Measurements from ENCODE around the gene LDLRAD4.

LDLRAD4 gene

DNA sequence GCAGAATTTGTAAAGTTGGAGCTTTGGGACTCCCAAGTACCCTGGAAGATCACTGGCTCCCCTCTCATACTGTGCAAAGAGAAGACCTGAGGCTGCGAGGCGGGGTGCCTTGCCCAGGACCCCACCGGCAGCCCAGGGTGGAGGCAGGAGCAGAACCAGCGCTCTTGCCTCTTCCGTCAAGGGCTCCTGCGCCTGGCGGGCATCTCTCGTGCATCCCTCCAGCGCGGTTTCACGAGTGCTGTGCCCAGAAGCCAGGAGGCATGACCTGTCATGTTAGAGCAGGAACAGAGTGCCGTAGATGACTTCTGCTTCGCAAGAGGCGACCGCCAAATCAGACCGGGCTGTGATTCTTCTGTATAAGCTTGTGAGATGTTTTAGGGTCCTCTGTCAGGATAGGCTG lies 77.3 kb downstream of the LDLRAD4 start:
- intact Hi-C loops (cut with DNase I; ENCODE audit: low total_unique reads): no loop called here
- no peak for DNase-seq
- no peaks in the 10 kb centered on the region for H3K27me3 ChIP-seq
- peaks cover 0 to 5% (median 0%) of the 10 kb centered on the region in 3 donors for H3K36me3 ChIP-seq
- peaks cover 0 to 14% (median 3%) of the 10 kb centered on the region in 4 donors for H3K4me1 ChIP-seq
- no peak overlapping the region for H3K4me3 ChIP-seq
- no peaks in the 10 kb centered on the region for H3K9me3 ChIP-seq
- no peak overlapping the region for H3K27ac ChIP-seq
- TF ChIP-seq, protein P1, sequence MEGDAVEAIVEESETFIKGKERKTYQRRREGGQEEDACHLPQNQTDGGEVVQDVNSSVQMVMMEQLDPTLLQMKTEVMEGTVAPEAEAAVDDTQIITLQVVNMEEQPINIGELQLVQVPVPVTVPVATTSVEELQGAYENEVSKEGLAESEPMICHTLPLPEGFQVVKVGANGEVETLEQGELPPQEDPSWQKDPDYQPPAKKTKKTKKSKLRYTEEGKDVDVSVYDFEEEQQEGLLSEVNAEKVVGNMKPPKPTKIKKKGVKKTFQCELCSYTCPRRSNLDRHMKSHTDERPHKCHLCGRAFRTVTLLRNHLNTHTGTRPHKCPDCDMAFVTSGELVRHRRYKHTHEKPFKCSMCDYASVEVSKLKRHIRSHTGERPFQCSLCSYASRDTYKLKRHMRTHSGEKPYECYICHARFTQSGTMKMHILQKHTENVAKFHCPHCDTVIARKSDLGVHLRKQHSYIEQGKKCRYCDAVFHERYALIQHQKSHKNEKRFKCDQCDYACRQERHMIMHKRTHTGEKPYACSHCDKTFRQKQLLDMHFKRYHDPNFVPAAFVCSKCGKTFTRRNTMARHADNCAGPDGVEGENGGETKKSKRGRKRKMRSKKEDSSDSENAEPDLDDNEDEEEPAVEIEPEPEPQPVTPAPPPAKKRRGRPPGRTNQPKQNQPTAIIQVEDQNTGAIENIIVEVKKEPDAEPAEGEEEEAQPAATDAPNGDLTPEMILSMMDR (IDR thresholded peaks at IDR 0.05): no peak

DNA sequence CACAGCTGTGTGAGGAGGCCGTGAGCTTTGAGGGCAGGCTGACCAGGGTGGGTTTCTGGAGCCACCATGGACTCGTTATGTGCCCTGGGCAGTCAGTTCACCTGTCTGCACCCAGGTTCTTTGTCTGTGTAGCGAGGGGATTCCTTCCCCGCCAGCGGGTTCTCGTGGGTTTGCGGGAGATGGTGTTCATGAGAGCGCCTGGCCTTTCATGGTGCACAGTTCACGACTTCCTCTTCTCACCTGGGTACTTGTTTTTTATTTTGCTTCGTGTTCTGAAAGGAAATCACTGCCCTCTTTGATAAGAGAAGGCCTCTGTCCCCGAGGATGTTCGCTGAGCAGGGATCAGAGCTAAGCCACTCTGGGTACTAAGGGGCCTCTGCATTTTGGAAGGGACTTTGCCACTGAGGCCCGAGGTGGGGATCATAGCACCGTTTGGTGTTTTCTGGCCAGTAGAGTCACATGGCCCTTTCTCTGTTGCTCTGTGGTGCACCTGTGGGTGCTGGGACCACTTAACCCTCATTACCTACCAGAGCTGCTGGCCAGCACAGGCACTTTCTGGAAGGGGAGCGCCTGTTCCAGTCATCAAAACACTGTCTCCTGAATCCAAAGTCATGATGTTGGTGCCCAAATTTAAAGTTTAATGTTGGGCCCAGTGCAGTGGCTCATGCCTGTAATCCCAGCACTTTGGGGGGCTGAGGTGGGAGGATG lies 78.5 kb downstream of the LDLRAD4 start:
- intact Hi-C loops (cut with DNase I; ENCODE audit: low total_unique reads): no loop called here
- Histone ChIP-seq H3K4me1 (peaks cover 0 to 18% (median 8%) of the 10 kb centered on the region in 4 donors), H3K27ac (no peak overlapping the region), H3K27me3 (no peaks in the 10 kb centered on the region), H3K9me3 (no peaks in the 10 kb centered on the region), H3K36me3 (peaks cover 0 to 5% (median 0%) of the 10 kb centered on the region in 3 donors), H3K4me3 (no peak overlapping the region)
- no peak for DNase-seq
- TF ChIP-seq, protein P1 (IDR thresholded peaks at IDR 0.05): no peak

DNA sequence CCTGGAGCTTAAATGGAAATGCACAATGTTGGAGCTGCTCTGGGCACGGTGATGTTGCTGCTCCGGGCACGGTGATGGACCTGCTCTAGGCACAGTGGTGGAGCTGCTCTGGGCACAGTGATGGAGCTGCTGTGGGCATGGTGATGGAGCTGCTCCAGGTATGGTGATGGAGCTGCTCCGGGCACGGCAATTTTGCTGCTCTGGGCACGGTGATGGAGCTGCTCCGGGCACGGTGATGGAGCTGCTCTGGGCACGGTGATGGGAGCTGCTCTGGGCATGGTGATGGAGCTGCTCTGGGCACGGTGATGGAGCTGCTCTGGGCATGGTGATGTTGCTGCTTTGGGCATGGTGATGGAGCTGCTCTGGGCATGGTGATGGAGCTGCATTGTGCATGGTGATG lies 79.7 kb downstream of the LDLRAD4 start:
- DNase-seq: no peak
- no peak overlapping the region for H3K4me3 ChIP-seq

DNA sequence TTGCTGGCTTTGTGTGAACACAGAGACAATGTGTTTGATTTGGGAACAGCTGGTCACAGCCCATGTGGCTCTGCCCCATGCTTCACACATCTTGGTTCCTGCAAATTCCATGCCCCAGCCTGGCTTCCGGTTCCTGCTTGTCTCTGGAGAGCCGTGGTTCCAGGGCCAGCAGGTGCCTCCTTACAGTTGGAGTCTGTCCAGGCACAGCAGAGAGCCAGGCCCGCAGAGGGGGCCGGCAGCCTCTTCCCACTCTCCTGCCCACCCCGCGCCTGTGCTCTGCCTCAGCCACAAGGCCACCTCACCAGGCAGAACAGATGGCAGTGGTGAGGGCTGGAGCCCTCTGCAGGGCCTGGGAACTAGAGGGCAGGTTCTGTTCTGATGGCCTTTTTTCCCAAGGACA lies 81.5 kb downstream of the LDLRAD4 start:
- no peak overlapping the region for H3K27ac ChIP-seq

More for the DNA sequence above, 79.7 kb downstream of the LDLRAD4 start:
- Histone ChIP-seq H3K4me1 (peaks cover 0 to 29% (median 18%) of the 10 kb centered on the region in 4 donors), H3K27ac (no peak overlapping the region), H3K27me3 (no peaks in the 10 kb centered on the region), H3K9me3 (no peaks in the 10 kb centered on the region), H3K36me3 (peaks cover 0 to 5% (median 0%) of the 10 kb centered on the region in 3 donors)
- TF ChIP-seq, protein P1 (IDR thresholded peaks at IDR 0.05): no peak
- intact Hi-C loops (cut with DNase I; ENCODE audit: low total_unique reads): no loop called here

DNA sequence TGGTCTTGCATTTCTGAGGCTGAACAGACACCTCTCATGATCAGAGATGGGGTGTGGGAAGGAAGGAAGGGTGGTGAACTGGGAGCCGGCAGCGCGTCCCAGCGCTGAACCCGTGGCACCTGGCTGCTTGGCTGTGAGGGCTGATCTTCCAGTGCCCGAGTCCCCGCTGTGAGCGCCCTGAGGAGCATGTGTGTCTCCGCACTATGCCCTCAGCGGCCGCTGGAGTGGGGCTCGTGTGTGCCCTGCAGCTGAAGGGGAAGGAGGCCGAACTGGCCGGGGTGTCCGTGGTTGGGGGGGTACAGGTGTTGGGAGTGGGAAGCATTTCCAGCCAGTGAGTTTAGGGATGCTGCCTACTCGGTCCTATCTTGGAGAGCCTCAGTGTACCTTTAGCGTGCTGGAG lies 82.2 kb downstream of the LDLRAD4 start:
- Histone ChIP-seq H3K27ac (no peak overlapping the region), H3K27me3 (no peaks in the 10 kb centered on the region), H3K4me1 (peaks cover 0 to 34% (median 21%) of the 10 kb centered on the region in 4 donors), H3K36me3 (peaks cover 0 to 5% (median 0%) of the 10 kb centered on the region in 3 donors), H3K4me3 (no peak overlapping the region), H3K9me3 (peaks cover 0 to 6% (median 0%) of the 10 kb centered on the region in 3 donors)
- DNase-seq: no peak
- intact Hi-C loops (cut with DNase I; ENCODE audit: low total_unique reads): no loop called here
- TF ChIP-seq, protein P1 (IDR thresholded peaks at IDR 0.05): no peak

More for the DNA sequence above, 81.5 kb downstream of the LDLRAD4 start:
- intact Hi-C loops (cut with DNase I; ENCODE audit: low total_unique reads): no loop called here
- no peak for DNase-seq
- H3K4me1 ChIP-seq: peaks cover 0 to 34% (median 21%) of the 10 kb centered on the region in 4 donors
- no peaks in the 10 kb centered on the region for H3K27me3 ChIP-seq
- TF ChIP-seq, protein P1 (IDR thresholded peaks at IDR 0.05): no peak
- H3K4me3 ChIP-seq: no peak overlapping the region
- H3K36me3 ChIP-seq: peaks cover 0 to 5% (median 0%) of the 10 kb centered on the region in 3 donors
- no peaks in the 10 kb centered on the region for H3K9me3 ChIP-seq

Data from tibial artery (tissue), 4 donors.